SJSA1 (cell line): Measurements from ENCODE around the gene RAB10. TPM values are rescaled to one million over a fixed set of nuclear protein-coding genes. Genes with fewer than 3 reads are reported as not detected.
"Not testable (repeated sequence)": the region's sequence is repeated elsewhere in the genome, so short reads cannot be mapped to it uniquely, and the experiment has no call there.

ENCODE experiments used
- DNase-seq, 2 experiments: peaks; one replicate each; pipeline ENCODE4 v3.0.0-alpha.2; 2015 to 2020; ENCODE audit warnings: low spot score in 2 of 2, low read depth in 1 of 2
- H3K27ac ChIP-seq: fragments of 250-450 bp; sonication (Bioruptor Pico); 2 replicates; pipeline ENCODE4 v1.5.1; 2020; ENCODE audit warnings: mild to moderate bottlenecking, moderate library complexity
- H3K27me3 ChIP-seq: fragments of 250-450 bp; sonication (Bioruptor Pico); replicated peaks from 2 replicates; pipeline ENCODE4 v1.5.1; 2020; ENCODE audit warnings: mild to moderate bottlenecking, moderate library complexity
- H3K36me3 ChIP-seq: fragments of 250-450 bp; sonication (Bioruptor Pico); 2 replicates; pipeline ENCODE4 v1.5.1; 2020; ENCODE audit warnings: mild to moderate bottlenecking
- H3K4me1 ChIP-seq: fragments of 250-450 bp; sonication (Bioruptor Pico); replicated peaks from 2 replicates; pipeline ENCODE4 v1.6.1; 2021; ENCODE audit warnings: mild to moderate bottlenecking
- H3K4me3 ChIP-seq: fragments of 250-450 bp; sonication (Bioruptor Pico); 2 replicates; pipeline ENCODE4 v1.5.1; 2020; ENCODE audit warnings: mild to moderate bottlenecking
- H3K9me3 ChIP-seq: fragments of 250-450 bp; sonication (Bioruptor Pico); replicated peaks from 2 replicates; pipeline ENCODE4 v1.5.1; 2020; ENCODE audit warnings: mild to moderate bottlenecking
- total RNA-seq: library from RNA; depleted of rRNA; stranded (reverse); fragments of >200 nt; shearing (Covaris generic); gene quantifications from 2 replicates; pipeline ENCODE4 v1.2.3, GENCODE V29; 2014

RAB10 gene
- total RNA-seq, 1 experiment from 2014 or later: 92.7 TPM

DNA sequence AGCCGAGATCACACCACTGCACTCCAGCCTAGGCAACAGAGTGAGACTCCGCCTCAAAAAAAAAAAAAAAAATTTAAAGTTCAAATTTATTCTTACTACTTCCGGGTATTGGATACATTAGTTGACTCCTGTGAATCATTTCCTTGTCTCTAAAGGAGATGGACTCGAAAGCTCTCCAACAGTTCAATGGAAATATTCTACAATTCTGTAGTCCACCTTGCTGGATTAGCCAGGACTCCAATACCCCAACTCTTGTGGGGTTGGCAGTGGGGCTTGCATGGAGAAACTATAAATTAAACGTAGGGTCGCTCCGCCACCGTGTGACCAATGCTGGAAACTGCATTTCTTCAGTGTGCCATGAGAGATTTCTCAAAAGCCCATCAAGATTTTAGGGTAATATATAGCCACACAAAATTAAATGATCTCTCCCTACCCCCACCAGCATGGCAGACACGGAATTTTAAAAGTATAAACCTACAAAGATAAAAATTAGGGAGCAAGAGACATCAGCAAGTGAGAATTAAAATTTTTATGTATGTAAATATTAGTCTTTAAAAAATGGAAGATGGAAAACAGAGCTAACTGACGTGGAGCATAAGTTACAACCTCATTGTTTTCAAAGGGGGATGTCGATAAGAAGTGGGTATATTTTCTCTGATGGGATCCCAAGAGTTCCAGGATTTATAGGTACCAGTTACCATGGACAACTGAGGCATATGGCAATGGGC is 111.2 kb downstream of the RAB10 start:
- H3K27ac ChIP-seq: no peak overlapping the region
- H3K36me3 ChIP-seq: no peaks in the 10 kb centered on the region
- DNase-seq: peak; percentile 47 to 61
- no peaks in the 10 kb centered on the region for H3K9me3 ChIP-seq
- no peak overlapping the region for H3K4me3 ChIP-seq
- H3K27me3 ChIP-seq: peaks cover 6% of the 10 kb centered on the region; the same call in 1 of the 2 replicates
- H3K4me1 ChIP-seq: no peaks in the 10 kb centered on the region

DNA sequence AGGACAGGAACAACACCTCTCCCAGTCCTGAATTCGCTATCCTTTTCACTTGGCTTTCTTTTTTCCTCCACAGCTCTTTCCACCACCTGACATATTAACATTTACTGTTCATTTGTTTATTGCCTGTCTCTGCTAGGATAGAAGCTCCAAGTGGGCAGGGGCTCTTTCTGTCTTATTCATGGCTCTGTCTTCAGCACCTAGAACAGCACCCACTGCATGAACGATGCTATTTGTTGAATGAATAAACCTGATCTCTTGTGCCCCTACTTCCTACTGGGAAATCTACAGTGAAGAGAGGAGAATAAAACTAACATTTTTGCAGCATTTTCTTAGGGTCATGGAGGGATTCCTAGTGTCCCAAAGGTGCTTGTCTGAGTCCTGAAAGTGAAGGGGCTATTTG is 114.6 kb downstream of the RAB10 start:
- H3K4me3 ChIP-seq: no peak overlapping the region
- no peak for DNase-seq

DNA sequence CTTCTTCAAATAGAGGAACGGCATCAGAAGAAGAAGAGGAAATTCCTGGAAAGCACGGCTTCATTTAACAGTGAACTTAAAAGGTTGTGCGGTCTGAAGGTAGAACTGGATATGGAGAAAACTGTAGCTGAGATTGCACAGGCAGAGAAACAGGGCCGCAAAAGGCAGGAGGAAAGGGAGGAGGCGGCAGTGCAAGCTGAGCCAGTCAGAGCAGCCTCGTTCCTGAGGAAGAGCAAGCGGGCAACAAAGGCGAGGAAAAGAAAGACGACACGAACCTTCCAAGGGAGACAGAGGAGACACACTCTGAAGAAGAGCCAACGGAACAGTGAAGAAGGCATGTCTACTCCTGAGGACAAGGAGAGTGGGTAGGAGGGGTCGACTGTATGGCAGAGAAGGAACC is 116.4 kb downstream of the RAB10 start:
- no peaks in the 10 kb centered on the region for H3K4me1 ChIP-seq
- no peak overlapping the region for H3K4me3 ChIP-seq
- peaks cover 6% of the 10 kb centered on the region; the same call in 1 of the 2 replicates for H3K27me3 ChIP-seq
- no peak overlapping the region for H3K27ac ChIP-seq
- DNase-seq: no peak
- no peaks in the 10 kb centered on the region for H3K9me3 ChIP-seq
- no peaks in the 10 kb centered on the region for H3K36me3 ChIP-seq

More for the DNA sequence above, 114.6 kb downstream of the RAB10 start:
- Histone ChIP-seq H3K27me3 (peaks cover 6% of the 10 kb centered on the region; the same call in 1 of the 2 replicates), H3K36me3 (no peaks in the 10 kb centered on the region), H3K4me1 (no peaks in the 10 kb centered on the region), H3K27ac (no peak overlapping the region), H3K9me3 (no peaks in the 10 kb centered on the region)

DNA sequence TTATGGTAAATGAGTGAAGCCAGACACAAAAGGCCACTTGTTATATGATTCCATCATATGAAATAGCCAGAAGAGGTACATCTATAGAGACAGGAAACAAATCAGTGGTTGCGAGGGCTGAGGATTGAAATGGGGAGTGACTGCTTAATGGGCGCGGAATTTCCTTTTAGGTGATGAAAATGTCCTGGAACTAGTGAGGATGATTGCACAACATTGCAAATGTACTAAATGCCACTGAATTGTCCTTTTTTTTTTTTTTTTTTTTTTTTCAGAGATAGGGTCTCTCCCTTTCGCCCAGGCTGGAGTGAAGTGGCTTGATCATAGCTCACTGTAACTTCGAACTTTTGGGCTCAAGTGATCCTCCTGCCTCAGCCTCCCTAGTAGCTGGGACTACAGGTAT is 123.7 kb downstream of the RAB10 start:
- H3K27ac ChIP-seq: no peak overlapping the region

DNA sequence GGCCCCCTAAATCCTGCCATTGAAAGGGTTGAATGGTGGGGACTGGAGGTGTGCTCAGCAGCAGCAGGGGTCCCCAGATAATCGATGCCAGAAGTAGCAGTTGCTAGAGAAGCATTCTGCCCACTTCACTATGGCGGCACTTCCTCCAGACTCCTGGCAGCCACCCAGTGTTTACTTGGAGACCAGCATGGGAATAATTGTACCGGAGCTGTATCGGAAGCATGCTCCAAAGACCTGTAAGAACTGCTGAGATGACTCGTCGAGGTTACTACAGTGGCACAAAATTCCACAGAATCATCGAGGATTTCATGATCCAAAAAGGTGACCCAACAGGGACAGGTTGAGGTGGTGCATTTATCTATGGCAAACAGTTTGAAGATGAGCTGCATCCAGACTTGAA is 128.0 kb downstream of the RAB10 start:
- Histone ChIP-seq H3K4me3 (no peak overlapping the region), H3K9me3 (no peaks in the 10 kb centered on the region), H3K4me1 (no peaks in the 10 kb centered on the region), H3K36me3 (no peaks in the 10 kb centered on the region), H3K27ac (no peak overlapping the region), H3K27me3 (0 out of 2 replicates have a peak, but pooled peaks cover 4% of the 10 kb centered on the region)
- no peak for DNase-seq

More for the DNA sequence above, 123.7 kb downstream of the RAB10 start:
- Histone ChIP-seq H3K27me3 (0 out of 2 replicates have a peak, but pooled peaks cover 4% of the 10 kb centered on the region), H3K4me3 (no peak overlapping the region), H3K9me3 (no peaks in the 10 kb centered on the region), H3K4me1 (no peaks in the 10 kb centered on the region), H3K36me3 (no peaks in the 10 kb centered on the region)
- no peak for DNase-seq

DNA sequence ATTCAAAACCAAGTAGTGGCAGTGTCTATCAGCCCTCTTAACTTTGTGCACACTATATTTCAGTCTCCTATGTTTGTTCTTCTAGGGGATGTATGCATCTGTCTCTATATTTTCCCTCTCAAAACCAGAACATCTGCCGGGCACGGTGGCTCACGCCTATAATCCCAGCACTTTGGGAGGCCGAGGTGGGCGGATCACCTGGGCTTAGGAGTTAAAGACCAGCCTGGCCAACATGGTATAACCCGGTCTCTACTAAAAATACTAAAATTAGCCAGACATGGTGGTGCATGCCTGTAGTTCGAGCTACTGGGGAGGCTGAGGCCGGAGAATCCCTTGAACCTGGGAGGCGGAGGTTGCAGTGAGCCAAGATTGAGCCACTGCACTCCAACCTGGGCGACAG is 129.1 kb downstream of the RAB10 start:
- no peak overlapping the region for H3K27ac ChIP-seq
- no peaks in the 10 kb centered on the region for H3K9me3 ChIP-seq
- DNase-seq: no peak
- no peak overlapping the region for H3K4me3 ChIP-seq
- no peaks in the 10 kb centered on the region for H3K36me3 ChIP-seq
- no peaks in the 10 kb centered on the region for H3K4me1 ChIP-seq
- 0 out of 2 replicates have a peak, but pooled peaks cover 3% of the 10 kb centered on the region for H3K27me3 ChIP-seq

DNA sequence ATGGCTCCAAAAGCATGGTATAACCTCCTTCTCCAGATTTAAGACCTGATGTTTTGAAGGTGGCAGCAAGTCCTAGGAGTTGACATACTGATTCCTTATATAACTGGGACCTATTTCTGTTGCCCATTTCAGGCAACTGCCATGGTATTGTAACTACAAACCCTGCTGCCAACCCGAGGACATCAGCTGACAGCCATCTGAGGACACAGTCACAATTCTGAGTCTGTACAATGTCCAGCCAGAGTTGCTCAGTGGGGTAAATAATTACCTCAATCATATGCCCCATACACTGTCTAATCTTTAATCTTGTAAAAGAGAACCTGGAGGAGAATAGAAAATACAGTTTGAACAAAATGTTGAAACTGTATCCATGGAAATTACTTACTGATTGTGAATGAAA is 130.3 kb downstream of the RAB10 start:
- no peaks in the 10 kb centered on the region for H3K9me3 ChIP-seq
- no peaks in the 10 kb centered on the region for H3K4me1 ChIP-seq
- H3K36me3 ChIP-seq: no peaks in the 10 kb centered on the region
- no peaks in the 10 kb centered on the region for H3K27me3 ChIP-seq
- no peak for DNase-seq
- H3K27ac ChIP-seq: no peak overlapping the region
- no peak overlapping the region for H3K4me3 ChIP-seq

DNA sequence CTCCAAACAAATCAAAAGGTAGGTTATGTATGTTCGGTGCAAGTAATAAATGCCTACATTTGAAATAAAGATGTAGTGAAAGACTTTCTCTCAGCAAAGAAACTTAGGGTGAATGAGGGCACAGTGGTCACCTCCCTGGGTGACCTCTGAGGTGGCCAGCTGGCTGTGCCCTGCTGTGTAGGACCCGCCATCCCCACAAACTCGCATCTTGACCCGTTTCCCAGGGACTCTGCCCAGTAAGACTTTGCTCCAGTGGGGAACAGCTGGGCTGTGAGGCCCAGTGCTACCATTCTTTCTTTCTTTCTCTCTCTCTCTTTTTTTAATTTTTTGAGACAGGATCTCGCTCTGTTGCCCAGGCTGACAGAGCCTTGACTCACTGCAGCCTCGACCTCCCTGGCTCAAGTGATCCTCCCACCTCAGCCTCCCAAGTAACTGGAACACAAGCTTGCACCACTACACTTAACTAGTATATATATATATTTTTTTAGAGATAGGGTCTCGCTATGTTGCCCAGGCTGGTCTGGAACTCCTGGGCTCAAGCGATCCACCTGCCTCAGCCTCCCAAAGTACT is 130.8 kb downstream of the RAB10 start:
- Histone ChIP-seq H3K9me3 (no peaks in the 10 kb centered on the region), H3K4me3 (no peak overlapping the region), H3K27me3 (no peaks in the 10 kb centered on the region), H3K36me3 (no peaks in the 10 kb centered on the region), H3K27ac (no peak overlapping the region), H3K4me1 (no peaks in the 10 kb centered on the region)
- no peak for DNase-seq

DNA sequence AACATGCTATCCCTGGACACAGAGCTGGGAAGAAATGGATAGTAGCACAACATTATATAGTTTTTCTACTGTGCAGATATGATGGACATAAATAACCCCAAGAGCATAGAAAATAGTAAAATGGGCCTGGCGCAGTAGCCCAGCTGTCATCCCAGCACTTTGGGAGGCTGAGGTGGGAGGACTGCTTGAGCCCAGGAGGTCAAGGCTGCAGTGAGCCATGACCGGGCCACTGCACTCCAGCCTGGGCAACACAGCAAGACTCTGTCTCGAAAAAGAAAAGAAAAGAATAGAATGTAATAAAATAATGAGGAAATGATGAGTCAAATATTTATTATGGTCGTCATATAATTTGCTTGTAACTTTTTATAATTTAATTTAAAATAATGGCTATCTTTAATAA is 131.5 kb downstream of the RAB10 start:
- no peak for DNase-seq
- H3K4me1 ChIP-seq: no peaks in the 10 kb centered on the region
- no peaks in the 10 kb centered on the region for H3K36me3 ChIP-seq
- H3K9me3 ChIP-seq: no peaks in the 10 kb centered on the region
- H3K27me3 ChIP-seq: no peaks in the 10 kb centered on the region
- H3K4me3 ChIP-seq: no peak overlapping the region
- H3K27ac ChIP-seq: no peak overlapping the region

DNA sequence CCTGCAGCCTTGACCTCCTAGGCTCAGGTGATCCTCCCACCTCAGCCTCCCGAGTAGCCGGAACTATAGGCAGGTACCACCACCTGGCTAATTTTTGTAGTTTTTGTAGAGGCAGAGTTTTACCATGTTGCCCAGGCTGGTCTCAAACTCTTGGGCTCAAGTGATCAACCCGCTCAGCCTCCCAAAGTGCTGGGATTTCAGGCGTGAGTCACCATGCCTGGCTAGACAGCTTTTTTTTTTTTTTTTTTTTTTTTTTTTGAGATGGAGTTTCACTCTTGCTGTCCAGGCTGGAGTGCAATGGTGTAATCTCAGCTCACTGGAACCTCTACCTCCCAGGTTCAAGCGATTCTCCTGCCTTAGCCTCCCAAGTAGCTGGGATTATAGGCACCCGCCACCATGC is 132.7 kb downstream of the RAB10 start:
- H3K9me3 ChIP-seq, H3K4me1 ChIP-seq, H3K36me3 ChIP-seq, H3K27ac ChIP-seq, H3K4me3 ChIP-seq, H3K27me3 ChIP-seq, DNase-seq: not testable (repeated sequence)

DNA sequence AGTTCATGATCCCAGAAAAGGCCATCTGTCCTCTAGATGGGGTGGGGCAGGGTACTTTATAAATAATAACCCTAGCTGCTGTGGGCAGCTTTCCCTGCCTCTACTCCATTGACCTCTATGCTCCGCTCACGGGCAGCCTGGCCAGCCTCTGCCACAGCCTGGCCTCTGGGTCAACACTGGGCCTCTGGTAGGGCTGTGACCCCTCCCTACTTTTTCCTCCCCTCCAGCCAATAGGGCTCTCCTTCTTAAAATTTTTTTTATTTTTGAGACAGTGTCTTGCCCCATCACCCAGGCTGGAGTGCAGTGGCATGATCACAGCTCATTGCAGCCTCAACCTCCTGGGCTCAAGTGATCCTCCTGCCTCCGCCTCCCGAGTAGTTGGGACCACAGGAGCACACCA is 134.9 kb downstream of the RAB10 start:
- Histone ChIP-seq H3K36me3 (no peaks in the 10 kb centered on the region), H3K4me3 (no peak overlapping the region), H3K4me1 (peaks cover 3% of the 10 kb centered on the region; the same call in 1 of the 2 replicates), H3K9me3 (no peaks in the 10 kb centered on the region), H3K27me3 (peaks cover 15% of the 10 kb centered on the region), H3K27ac (no peak overlapping the region)
- no peak for DNase-seq

DNA sequence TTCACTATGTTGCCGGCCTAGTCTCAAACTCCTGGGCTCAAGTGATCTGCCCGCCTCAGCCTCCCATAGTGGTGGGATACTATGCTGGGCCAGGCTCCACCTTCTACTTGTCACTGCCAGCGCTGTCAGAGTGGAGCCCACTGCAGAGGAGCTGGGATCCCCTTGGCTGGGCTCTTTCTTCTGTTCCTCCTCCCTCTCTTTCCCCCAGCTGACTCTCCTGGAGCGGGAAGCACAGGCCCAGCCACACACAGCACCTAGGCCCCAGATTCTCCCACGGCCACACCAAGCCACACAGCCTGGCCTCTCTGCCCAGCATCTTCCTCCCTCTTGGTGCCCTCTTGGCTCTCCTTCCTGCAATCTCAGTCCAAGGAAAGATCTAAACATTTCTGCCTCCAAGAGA is 135.3 kb downstream of the RAB10 start:
- Histone ChIP-seq H3K27ac (no peak overlapping the region), H3K4me1 (peaks cover 3% of the 10 kb centered on the region; the same call in 1 of the 2 replicates), H3K27me3 (peaks cover 20% of the 10 kb centered on the region), H3K4me3 (no peak overlapping the region), H3K36me3 (no peaks in the 10 kb centered on the region), H3K9me3 (no peaks in the 10 kb centered on the region)
- DNase-seq: no peak

DNA sequence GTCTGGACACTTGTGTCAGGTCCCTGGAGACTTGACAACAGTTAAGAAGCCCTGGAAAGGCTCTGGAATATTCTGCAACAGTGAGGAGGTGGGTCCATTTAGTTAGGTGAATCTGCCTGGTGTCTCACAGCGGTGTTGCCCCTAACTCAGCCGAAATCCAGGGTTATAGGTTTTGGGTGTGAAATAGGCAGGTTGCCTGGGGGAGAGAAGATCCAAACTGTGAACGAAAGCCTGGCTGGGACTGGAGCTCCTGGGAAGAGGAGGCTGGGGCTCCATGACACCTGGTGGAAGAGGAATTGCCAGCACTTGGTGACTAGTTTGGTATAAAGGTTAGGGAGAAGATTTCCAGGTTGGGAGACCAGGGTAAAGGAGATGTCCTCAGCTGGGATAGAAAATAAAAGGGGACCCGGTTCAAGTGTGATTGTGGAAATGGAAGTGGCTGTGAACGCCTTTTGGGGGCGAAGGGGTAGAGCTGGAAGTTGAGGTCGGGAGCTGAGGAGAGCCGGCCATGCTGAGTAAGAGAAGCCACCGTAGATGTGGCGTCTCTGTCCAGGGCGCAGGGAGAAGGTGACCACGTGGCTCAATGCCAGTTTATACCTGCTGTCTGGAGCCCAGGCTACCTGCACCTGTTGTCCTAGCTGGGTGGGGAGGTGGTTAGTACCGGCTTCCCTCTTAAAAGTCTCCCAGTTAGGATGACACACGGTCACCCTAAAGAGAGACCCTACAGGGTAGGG is 136.0 kb downstream of the RAB10 start:
- Histone ChIP-seq H3K9me3 (no peaks in the 10 kb centered on the region), H3K27me3 (peaks cover 23% of the 10 kb centered on the region), H3K36me3 (no peaks in the 10 kb centered on the region), H3K4me3 (no peak overlapping the region), H3K4me1 (peaks cover 3% of the 10 kb centered on the region; the same call in 1 of the 2 replicates), H3K27ac (no peak overlapping the region)
- DNase-seq: no peak

DNA sequence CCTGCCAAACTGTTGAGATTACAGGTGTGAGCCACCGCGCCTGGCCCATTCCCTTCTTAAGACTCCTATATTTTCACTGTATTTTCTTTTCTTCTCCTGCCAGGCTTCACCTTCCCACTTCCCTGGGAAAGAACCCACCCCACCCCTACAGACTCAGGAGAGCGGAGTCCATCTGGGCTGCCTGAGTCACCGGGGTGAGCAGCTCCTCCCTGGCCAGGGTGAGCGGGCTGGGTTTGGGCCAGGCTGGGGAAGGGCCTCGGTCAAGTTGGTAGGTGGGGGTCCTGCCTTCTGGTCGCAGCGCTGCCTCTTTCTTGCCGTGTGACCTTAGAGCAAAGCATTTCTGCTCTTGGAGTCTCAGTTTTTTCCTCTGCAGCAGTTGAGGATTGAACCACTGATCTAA is 136.9 kb downstream of the RAB10 start:
- no peak for DNase-seq
- H3K36me3 ChIP-seq: no peaks in the 10 kb centered on the region
- no peak overlapping the region for H3K27ac ChIP-seq
- no peak overlapping the region for H3K4me3 ChIP-seq
- H3K4me1 ChIP-seq: peaks cover 3% of the 10 kb centered on the region; the same call in 1 of the 2 replicates
- H3K27me3 ChIP-seq: peaks cover 23% of the 10 kb centered on the region
- no peaks in the 10 kb centered on the region for H3K9me3 ChIP-seq
